Activated effector memory CD4-positive, alpha-beta T cell treated with anti-CD3 and anti-CD28 coated beads, Interleukin-2, amount 50 U/mL, for 16 hours (primary cell): ENCODE results near the gene ENTPD7.

Experiments used
- DNase-seq: peaks from one replicate; pipeline ENCODE4 v3.0.0-alpha.2; 2020

ENTPD7 gene

GRCh38 chr10:99652800-99653390 is 6.4 kb upstream of the ENTPD7 start:
- DNase-seq: no peak

DNA sequence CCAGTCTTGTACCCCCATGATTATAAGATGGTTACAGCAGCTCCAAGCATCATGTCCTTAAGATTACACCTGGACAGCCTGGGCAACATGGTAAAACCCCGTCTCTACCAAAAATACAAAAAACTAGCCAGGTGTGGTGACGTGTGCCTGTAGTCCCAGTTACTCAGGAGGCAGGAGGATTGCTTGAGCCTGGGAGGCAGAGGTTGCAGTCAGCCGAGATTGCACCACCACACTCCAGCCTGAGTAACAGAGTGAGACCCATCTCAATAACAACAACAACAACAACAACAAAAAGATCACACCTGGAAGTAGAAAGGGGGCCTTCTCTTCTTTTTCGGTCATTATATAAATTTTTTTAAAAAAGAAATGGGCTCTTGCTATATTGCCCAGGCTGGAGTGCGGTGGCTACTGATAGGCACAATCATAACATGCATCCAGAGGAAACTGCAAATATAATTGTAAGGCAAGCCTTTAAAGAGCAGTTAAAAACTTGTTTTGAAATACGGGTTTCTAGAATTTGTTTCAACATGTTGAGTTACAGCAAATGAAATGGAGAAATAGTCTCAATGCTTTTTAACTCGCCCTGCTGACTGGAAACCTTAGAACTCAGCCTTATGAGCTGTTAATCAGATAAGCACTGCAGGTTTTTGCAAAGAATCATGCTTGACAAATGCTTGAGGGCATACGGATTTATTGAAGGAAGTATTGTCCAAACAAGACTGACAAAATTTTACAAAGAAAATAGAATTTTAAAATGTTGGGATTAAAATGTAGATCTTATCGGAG is 4.7 kb upstream of the ENTPD7 start:
- DNase-seq: no peak

DNA sequence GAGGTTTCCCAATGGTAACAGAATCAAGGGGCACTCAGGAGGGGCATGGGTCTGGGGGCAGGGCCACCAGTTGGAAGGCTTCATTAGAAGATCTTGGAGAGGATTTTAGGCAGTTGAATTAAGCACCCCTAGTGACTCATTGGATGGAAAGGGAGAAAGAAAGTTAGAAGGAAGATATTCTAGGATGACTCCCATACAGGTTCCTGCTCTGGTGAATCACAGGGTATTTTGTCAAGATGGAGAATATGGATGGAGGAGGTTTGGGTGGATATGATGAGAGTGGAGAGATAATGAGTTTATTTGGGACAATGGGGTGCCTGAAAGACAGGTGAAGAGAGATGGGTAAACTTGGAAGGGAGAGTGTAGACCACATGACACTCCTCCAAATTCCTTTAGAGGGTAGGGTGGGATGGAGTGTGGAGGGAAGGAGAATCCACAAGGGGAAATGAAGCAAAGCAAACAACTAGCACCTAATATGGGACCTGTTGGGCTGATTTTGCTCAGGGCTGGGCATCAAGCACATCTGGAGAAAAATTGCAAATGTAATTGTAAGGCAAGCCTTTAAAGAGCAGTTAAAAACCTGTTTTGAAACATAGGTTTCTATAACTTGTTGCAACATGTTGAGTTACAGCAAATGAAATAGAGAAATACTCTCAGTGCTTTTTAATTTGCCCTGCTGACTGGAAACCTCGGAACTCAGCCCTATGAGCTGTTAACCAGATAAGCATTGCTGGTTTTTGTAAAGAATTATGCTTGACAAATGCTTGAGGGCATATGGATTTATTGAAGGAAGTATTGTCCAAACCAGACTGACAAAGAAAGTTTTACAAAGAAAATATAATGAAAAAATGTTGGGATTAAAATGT is 2.9 kb upstream of the ENTPD7 start:
- DNase-seq: no peak

GRCh38 chr10:99658622-99659030 is 683 bp upstream of the ENTPD7 start:
- peak; percentile 85 for DNase-seq

GRCh38 chr10:99659868-99660366 is 608 bp downstream of the ENTPD7 start:
- no peak for DNase-seq

- no peak for DNase-seq
These were observed 1.5 kb downstream of the ENTPD7 start for GRCh38 chr10:99660662-99661376.

- no peak for DNase-seq
These were observed 2.1 kb downstream of the ENTPD7 start for GRCh38 chr10:99661377-99661763.

- DNase-seq: no peak
These were observed 6.0 kb downstream of the ENTPD7 start for GRCh38 chr10:99665304-99665703.

- no peak for DNase-seq
These were observed 7.9 kb downstream of the ENTPD7 start for GRCh38 chr10:99667108-99667751.

DNA sequence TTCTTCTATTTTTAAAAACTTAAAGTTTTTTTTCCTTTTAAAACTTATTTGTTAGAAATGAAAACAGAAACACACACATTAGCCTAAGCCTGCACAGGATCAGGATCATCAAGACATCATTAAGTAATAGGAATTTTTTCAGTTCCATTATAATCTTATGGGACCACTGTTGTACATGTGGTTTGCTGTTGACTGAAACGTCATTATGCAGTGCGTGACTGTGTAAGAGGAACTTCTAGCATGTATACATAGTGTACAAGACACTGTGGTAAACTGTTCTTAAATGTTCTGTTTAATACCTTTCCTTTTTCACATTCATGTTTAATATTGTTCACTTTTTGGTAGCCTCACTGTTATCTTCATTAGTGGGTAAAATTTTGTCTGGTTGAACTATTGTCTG is 12.1 kb downstream of the ENTPD7 start:
- no peak for DNase-seq

- DNase-seq: no peak
These were observed 13.6 kb downstream of the ENTPD7 start for GRCh38 chr10:99672884-99673283.

DNA sequence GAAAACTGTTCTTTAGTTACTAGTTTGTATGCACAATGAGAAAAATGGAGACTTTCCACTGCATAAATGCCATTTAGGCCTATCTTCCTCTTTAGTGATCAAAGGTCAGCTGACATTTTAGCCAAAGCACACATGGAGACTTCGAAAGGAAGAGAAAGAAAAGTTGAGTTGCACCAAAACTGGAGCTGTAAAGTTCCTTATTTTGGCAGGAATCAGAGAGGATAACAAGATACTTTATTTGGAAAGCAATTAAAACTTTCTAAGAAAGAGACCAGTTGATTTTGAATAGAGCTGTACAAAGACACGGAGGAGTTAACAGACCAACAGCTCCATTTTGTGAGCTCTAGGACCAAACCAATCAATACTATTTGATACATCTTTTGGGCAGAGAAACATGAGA is 14.2 kb downstream of the ENTPD7 start:
- DNase-seq: no peak

DNA sequence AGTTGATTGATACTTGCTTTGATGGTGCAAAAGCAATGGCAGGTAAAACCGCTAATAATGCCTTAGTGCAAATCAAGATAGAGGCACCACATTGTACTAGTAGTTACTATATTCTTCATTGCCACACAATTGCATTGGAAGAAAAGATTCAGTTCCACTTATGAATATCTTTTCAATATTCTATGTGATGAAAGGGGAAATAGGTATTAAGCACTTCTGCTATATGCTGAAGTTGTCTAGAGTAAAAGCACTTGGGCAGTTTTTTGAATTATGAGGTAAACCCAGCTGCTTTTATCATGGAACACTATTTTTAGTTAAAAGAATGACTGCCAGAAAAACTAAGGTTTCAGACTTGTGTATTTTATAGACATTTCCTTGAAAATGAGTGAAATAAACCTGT is 15.5 kb downstream of the ENTPD7 start:
- DNase-seq: no peak

GRCh38 chr10:99676426-99676825 is 17.1 kb downstream of the ENTPD7 start:
- no peak for DNase-seq

GRCh38 chr10:99676895-99677294 is 17.6 kb downstream of the ENTPD7 start:
- no peak for DNase-seq

GRCh38 chr10:99678921-99679320 is 19.6 kb downstream of the ENTPD7 start:
- no peak for DNase-seq

DNA sequence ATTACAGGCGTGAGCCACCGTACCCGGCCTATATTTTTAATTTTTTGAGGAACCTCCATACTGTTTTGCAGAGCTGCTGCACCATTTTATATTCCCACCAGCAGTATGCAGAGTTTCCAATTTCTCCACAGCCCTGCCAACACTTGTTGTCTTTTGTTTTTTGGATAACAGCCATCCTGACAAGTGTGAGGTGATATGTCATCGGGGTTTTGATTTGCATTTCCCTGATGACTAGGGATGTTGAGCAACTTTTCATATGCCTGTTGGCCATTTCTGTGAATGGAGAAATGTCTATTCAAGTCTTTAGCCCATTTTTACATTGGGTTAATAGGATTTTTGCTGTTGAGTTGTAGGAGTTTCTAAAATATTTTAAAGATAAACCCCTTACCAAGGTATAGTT is 22.2 kb downstream of the ENTPD7 start:
- no peak for DNase-seq

DNA sequence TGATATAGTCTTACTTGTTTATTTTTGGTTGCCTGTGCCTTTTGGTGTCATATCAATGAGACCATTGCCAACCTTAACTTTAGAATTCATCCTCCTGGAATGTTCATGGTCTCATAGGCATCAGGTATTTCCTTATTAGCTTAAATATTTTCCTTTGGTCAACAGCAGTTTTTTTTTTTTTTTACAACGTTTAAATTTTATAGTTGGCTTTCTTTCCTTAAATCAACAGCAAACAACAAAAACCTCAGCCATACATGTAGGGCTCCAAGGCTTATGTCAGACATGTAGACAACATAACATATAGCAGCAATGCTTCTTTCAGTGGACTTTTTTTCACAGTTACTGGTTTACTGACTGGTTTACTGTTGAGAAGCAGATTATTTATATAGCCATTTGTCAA is 22.7 kb downstream of the ENTPD7 start:
- no peak for DNase-seq

DNA sequence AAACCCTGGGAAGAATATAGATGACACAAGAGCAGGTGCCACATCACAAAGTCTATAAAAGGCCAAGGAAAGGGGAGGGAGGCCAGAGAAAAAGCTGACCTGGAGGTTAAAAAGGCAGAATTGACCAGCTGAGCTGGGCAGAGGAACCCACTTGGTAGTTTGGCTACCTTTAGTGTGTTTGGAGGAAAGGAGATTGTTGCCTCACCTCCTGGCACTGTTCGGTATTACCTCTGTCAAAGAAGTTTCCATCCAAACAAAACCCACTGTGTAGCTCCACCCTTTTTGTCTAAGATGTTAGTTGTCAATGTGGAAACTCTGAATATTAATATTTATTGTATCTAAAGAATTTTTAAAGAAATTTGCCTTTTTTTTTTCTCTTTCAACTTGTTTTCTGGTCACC is 23.4 kb downstream of the ENTPD7 start:
- no peak for DNase-seq

GRCh38 chr10:99685597-99685967 is 26.3 kb downstream of the ENTPD7 start:
- DNase-seq: no peak

DNA sequence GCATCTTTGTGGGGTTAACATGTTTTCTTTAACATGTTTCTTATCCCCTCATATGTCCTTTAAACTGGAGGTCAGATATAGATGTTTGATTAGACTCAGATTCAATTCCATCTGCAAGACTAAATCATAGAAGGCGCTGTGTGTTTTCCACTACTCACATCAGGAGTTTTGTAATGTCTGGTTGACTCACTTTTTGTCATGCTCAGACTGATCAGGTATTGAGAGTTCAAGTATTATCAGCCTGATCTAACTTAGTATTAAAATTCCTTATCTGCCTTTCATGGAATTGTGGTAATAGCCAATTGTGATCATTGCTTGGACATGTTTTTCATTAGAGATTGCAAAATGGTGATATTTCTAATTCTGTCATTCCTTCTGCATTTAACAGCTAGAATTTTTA is 30.2 kb downstream of the ENTPD7 start:
- no peak for DNase-seq

GRCh38 chr10:99693933-99694583 is 34.7 kb downstream of the ENTPD7 start:
- no peak for DNase-seq
